Activated CD8-positive, alpha-beta memory T cell treated with anti-CD3 and anti-CD28 coated beads for 24 hours (primary cell): ENCODE measurements around the gene SENP6.
A peak's percentile ranks its signal among the peaks of the same experiment; 100 is the strongest.
"Not testable (repeated sequence)": the region's sequence is repeated elsewhere in the genome, so short reads cannot be mapped to it uniquely, and the experiment has no call there.

Source experiments
- DNase-seq: peaks from one replicate; pipeline ENCODE4 v3.0.0-alpha.2; 2020

The SENP6 gene

DNA sequence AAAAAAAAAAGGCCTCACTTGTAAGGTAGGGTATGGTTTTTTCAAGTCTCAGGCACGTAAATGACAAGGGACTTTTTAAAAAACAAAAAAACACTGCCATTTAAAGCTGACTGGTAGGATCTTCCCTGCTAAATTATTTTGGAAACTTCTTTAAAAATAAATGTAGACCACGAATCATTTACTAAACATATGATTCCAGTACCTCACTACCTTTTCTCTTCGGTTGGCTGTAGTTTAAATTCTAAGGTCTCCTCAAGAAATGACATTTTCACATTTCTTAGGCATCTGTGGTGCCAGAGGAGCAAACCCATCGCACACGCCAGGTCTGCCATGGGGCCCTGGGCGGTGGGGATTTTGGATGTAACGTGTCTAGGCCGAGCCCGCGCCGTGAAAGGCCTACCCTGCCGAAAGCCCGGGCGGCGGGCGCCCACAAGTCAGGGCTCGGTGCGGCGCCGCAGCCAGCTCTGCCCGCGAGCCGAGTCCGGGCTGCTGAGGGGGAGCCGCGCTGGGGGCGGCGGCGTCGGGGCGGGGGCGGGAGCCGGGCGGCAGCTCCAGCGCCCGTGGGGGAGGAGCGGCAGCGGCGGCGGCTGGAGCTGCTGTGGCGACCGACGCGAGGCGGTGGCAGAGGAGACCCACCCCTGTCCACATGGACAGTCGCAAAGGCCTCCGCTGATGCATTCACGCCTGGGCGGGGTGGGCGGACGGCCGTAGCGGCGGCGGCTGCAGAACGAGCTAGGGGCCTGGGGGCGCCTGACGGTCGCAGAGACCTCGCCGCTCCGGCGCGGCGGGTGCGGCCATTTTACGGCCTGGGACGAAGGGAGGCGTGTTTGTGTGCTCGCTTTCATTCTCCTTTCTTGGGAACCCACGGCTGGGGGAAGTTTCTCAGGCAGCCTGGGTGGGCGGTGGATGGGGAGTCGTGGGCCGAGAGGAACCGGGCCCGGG is at the start of gene SENP6:
Gene SENP6 (plus strand): TSS at position 577 of the 942 bp plus-strand sequence. CDS start 645 bp downstream, outside the sequence.
- peak; percentile 91 for DNase-seq

DNA sequence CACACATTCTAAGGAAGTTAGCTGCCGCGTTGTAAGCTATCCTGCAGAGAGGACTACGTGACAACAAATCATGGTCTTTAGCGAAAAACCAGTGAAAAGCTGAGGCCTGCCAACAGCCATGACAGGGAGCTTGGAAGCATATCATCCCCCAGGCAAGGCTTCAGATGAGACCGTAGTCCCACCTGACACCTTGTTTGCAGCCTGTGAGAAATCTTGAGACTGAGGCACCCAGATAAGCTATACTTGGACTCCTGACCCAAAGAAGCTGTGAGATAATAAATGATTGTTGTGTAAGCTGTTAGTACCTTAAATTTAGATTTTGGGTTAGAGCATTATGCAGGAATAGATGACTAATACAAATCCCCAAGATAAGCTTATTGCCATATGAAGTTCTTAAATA is 45.4 kb upstream of the SENP6 start:
- no peak for DNase-seq

DNA sequence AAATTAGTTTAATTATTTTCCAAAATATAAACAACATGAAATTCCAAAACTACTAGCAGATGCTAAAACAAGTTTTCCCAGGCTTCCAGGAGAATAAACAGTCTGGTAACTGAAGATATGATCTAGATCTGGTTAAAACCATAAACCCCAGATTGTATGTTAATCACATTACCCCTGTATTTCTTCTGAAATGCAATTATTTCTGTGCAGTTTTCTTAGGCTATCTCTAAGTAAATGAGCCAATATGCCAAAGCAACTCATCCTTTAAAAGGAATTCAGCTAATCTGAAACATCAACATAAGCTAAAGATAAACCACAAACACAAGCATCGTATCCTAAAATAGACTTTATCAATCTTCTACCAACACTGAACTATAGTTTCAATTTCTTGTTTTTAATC is 44.6 kb upstream of the SENP6 start:
- DNase-seq = no peak

- no peak for DNase-seq
Observed at GRCh38 chr6:75563032-75563431, 38.6 kb upstream of the SENP6 start.

- DNase-seq = no peak
Observed at GRCh38 chr6:75566137-75566767, 35.4 kb upstream of the SENP6 start.

GRCh38 chr6:75568100-75568499 is 33.6 kb upstream of the SENP6 start:
- no peak for DNase-seq

- no peak for DNase-seq
Observed at GRCh38 chr6:75568965-75569364, 32.7 kb upstream of the SENP6 start.

DNA sequence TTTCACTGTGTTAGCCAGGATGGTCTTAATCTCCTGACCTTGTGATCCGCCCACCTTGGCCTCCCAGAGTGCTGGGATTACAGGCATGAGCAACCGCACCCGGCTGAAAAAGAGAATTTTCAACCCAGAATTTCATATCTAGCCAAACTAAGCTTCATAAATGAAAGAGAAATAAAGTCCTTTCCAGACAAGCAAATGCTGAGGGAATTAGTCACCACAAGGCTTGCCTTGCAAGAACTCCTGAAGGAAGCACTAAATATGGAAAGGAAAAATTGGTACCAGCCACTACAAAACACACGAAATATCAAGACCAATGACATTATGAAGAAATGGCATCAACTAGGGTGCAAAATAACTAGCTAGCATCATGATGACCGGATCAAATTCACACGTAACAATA is 31.0 kb upstream of the SENP6 start:
- not testable (repeated sequence) for DNase-seq

DNA sequence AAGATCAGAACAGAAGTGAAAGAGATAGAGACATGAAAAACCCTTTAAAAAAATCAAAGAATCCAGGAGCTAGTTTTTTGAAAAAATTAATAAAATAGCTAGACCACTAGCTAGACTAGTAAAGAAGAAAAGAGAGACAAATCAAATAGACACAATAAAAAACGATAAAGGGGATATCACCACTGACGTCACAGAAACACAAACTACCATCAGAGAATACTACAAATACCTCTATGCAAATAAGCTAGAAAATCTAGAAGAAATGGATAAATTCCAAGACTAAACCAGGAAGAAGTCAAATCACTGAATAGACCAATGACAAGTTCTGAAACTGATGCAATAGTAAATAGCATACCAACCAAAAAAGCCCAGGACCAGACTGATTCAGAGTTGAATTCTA is 29.6 kb upstream of the SENP6 start:
- no peak for DNase-seq

- DNase-seq = no peak
Observed at GRCh38 chr6:75579951-75580350, 21.7 kb upstream of the SENP6 start.

- no peak for DNase-seq
Observed at GRCh38 chr6:75581231-75581630, 20.4 kb upstream of the SENP6 start.

DNA sequence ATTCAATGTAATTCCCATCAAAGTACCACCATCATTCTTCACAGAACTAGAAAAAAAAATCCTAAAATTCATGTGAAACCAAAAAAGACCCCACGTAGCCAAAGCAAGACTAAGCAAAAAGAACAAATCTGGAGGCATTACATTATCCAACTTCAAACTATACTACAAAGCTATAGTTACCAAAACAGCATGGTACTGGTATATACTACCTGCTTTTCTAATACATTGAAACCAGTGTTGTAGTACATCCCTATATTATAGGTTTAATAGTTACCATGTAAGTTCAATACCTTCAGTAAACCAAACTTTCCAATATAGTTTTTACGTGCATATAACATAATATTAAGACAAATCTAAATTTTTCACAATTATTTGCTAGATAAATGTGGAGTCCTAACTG is 17.1 kb upstream of the SENP6 start:
- not testable (repeated sequence) for DNase-seq

GRCh38 chr6:75588948-75589347 is 12.7 kb upstream of the SENP6 start:
- no peak for DNase-seq

DNA sequence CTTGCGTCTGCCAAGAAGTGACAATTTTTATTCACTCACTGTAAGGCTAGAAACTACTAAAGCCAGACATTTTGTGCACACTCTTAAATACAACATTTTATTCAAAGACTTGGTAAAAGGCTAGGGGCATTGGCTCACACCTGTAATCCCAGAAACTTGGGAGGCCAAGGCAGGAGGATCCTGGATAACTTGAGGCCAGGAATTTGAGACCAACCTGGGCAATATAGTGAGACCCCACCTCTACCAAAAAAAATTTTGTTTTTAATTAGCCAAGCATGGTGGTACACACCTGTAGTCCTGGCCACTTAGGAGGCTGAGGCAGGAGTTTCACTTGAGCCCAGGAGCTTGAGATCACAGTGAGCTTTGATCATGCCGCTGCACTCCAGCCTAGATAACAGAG is 11.3 kb upstream of the SENP6 start:
- DNase-seq = no peak

DNA sequence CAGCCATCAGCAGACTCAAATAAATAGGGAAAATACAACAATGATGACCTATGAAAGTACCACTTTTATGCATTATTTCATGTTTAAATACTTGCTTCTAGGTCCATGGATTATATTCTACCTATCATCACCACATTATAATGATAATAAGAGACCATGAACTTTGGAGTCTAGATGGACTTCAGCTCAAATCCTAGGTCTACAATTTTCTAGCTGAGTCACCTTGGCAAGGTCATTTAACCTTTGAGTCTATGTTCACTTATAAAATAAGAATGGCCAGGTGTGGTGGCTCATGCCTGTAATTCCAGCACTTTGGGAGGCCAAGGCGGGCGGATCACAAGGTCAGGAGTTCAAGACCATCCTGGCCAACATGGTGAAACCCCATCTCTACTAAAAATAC is 5.3 kb upstream of the SENP6 start:
- not testable (repeated sequence) for DNase-seq

DNA sequence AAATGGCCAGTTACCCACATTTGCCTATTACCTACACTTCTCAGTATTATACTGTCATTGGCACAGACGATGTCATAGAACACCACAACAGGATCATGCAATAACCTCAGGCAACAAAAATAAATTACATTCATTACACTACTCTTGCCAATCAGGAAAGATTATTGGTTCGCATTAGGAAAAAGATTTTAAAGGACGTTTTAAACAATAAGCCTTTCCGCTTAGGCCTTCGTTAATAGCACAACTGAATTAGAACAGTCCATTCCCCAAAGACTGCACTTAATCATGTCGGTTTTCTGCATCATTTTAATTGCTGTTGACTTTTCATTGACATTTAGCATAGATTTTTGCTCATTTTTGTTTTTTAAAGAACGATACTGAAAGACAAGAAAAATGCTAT is 912 bp upstream of the SENP6 start:
- no peak for DNase-seq

GRCh38 chr6:75602246-75603105 is 796 bp downstream of the SENP6 start:
- DNase-seq = no peak

DNA sequence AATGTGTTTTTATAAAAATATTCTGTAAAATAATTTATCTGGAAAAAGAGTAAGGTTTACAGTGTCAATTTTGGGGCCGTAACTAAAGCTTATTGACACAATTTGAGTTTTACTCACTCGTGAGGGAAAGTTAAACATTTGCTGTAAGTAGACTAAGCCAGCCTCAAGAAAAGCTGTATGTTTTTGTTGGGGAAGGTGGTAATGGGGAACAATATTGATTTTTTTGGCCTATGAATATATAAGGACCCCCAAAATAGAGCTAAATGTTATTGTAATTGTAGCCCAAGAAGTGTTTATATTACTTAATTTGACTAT is 1.4 kb downstream of the SENP6 start:
- no peak for DNase-seq

- no peak for DNase-seq
Observed at GRCh38 chr6:75604294-75604693, 2.6 kb downstream of the SENP6 start.

DNA sequence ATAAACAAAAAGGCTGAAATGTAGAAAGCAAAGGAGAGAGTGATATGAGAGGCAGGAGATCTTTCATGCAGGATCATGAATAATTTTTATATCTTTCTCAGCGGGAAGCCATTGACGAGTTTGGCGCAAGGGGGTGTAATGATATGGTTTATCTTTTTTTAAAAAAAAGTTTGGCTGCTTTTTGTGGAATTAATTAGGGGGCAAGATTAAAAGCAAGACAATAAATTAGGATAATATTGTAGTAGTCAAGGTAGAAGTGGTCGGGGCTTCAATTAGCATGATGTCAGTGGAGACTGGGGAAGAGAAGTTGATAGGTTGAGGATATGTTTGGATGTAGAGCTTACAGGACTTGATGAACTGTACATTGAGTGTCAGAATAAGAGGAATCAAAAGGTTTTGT is 4.0 kb downstream of the SENP6 start:
- DNase-seq = no peak

DNA sequence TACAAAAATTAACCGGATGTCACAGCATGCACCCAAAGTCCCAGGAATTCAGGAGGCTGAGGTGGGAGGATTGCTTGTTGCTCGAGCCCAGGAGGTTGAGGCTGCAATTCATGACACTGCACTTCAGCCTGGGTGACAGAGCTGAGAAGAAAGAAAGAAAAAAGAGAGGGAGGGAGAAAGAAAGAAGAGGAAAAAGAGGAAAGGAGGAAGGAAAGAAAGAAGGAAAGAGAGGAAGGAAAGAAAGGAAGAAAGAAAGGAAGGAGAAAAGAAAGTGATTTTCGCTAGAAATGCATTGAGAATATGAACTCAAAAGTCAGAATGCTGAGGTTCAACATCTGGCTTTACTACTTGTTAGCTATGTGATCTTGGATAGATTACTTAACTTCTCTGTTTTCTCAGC is 6.6 kb downstream of the SENP6 start:
- no peak for DNase-seq

DNA sequence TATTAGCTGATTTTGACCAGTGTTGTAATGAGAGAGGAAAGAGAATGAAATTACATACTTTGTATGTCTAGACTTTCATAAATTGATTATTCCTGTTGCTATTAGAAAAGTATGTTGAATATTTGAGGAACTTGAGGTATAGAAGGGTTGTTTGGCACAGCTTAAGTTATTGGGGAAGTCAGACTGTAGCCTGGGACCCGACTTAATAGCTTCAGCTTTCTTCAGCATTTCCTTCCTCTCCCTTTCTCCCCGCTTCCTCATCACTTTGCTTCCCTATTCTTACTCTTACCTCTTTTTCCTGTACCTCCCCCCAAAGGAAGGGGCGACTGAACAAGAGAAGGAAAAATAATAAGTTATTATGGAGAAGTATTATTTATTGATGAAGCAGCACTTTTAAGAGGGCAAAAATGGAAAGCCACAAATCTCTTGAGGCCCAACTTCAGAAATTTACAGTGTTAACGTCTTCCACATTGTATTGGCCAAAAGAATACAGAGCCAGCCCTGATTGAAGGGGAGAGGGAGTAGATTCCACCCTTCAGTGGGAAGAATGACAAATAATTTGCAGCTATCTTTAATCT is 7.4 kb downstream of the SENP6 start:
- DNase-seq = no peak
